ENCODE measurements around the gene TEX30.

DNA sequence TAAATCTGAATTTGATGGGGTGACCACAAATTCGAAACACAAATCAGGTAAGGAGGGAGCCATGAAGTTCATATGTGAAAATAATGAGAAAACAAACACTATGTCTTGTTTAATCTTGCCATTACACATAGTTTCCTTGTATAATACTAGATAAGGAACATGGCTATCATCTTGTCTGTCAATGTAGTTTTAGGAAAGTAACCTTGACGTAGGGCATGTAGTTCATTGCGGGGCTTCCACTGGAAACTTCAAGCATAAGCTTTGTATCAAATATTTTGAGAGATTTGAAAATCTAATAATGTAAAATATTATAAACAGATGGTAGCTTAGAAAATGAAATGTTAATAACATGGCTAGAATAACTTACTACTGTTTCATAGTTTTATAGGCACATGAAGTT is 34.1 kb upstream of the TEX30 start:
- TF ChIP-seq, protein P1, sequence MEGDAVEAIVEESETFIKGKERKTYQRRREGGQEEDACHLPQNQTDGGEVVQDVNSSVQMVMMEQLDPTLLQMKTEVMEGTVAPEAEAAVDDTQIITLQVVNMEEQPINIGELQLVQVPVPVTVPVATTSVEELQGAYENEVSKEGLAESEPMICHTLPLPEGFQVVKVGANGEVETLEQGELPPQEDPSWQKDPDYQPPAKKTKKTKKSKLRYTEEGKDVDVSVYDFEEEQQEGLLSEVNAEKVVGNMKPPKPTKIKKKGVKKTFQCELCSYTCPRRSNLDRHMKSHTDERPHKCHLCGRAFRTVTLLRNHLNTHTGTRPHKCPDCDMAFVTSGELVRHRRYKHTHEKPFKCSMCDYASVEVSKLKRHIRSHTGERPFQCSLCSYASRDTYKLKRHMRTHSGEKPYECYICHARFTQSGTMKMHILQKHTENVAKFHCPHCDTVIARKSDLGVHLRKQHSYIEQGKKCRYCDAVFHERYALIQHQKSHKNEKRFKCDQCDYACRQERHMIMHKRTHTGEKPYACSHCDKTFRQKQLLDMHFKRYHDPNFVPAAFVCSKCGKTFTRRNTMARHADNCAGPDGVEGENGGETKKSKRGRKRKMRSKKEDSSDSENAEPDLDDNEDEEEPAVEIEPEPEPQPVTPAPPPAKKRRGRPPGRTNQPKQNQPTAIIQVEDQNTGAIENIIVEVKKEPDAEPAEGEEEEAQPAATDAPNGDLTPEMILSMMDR (optimal IDR thresholded peaks at IDR 0.05 in 1 of 3, IDR thresholded peaks at IDR 0.05 in 1 of 3, conservative IDR thresholded peaks at IDR 0.05 in 1 of 3; ENCODE audit: extremely low read depth in 1 of 3, insufficient read depth in 2 of 3, low read length in 3 of 3) = no peak
- TF ChIP-seq EZH2 (IDR thresholded peaks at IDR 0.05; ENCODE audit: low read length) = no peak

Data from keratinocyte (primary cell).